ENCODE results near the gene OR4E1. TPM values are rescaled to one million over a fixed set of nuclear protein-coding genes. Genes with fewer than 3 reads are reported as not detected.
"Not testable (repeated sequence)": the region's sequence is repeated elsewhere in the genome, so short reads cannot be mapped to it uniquely, and the experiment has no call there.

OR4E1 gene
- total RNA-seq, 1 donor, result not detected

DNA sequence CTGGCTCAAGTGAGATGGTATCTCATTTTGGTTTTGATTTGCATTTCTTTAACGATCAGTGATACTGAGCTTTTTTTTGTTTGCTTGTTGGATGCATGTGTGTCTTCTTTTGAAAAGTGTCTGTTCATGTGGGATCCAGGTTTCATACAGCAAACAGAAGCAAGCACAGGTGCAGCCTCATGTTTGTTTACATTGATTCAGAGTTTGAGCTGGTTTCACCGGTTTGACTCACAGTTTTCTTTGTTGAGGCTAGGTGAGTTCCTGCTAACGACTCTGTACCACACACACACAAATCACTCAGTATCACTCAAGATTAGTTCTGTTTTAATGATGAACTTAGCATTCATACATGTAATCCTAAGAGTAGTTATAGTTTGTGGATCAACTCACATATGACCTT is 42.5 kb downstream of the OR4E1 start:
- no peak for DNase-seq (ENCODE audit: low read depth)
- TF ChIP-seq, protein P1, sequence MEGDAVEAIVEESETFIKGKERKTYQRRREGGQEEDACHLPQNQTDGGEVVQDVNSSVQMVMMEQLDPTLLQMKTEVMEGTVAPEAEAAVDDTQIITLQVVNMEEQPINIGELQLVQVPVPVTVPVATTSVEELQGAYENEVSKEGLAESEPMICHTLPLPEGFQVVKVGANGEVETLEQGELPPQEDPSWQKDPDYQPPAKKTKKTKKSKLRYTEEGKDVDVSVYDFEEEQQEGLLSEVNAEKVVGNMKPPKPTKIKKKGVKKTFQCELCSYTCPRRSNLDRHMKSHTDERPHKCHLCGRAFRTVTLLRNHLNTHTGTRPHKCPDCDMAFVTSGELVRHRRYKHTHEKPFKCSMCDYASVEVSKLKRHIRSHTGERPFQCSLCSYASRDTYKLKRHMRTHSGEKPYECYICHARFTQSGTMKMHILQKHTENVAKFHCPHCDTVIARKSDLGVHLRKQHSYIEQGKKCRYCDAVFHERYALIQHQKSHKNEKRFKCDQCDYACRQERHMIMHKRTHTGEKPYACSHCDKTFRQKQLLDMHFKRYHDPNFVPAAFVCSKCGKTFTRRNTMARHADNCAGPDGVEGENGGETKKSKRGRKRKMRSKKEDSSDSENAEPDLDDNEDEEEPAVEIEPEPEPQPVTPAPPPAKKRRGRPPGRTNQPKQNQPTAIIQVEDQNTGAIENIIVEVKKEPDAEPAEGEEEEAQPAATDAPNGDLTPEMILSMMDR (IDR thresholded peaks at IDR 0.05; ENCODE audit: insufficient read depth, low read length), result no peak
- no peak overlapping the region for H3K4me3 ChIP-seq (ENCODE audit: low read depth, low read length)

DNA sequence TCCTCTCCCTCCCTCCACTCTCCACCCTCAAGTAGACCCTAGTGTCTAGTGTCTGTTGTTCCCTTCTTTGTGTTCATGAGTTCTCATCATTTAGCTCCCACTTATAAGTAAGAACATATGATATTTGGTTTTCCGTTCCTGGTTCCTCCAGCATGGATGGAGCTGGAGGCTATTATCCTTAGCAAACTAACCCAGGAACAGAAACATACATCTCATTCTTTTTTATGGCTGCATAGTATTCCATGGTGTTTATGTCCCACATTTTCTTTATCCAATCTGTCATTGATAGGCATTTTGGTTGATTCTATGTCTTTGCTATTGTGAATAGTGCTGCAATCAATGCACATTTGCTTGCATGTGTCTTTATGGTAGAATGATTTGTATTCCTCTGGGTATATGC is 43.1 kb downstream of the OR4E1 start:
- not testable (repeated sequence) for DNase-seq (ENCODE audit: low read depth); H3K4me3 ChIP-seq (ENCODE audit: low read depth, low read length)

DNA sequence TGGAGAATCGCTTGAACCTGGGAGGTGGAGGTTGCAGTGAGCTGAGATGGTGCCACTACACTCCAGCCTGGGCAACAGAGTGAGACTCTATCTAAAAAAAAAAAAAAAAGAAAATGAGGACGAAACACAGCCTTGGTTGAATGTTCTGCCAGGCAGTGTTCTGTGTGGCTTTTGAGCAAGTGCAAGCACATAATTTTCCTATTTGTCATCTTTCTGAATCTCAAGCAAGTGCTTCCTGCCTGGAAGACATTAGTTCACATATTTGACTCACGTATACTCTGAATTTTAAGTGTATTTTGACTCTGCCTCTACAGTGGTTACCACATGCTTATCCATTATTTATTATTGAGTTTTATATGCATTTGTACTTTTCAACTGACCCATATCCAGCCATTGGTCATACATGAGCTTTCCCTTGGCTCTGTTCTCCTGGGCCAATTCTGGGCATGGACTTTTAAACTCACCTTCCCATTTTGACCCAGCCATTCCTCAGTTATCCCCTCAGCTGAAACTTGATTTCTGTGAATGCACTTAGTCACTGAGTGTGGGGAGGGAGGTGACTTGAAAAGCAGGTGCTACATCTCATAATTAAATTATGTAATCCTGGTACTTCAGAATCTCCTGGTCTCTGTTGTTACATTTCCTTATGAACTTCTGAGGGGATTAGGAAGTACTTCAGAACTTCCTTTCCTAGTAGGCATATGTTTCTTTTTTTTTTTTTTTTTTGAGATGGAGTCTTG is 47.0 kb downstream of the OR4E1 start:
- H3K4me3 ChIP-seq (ENCODE audit: low read depth, low read length), result no peak overlapping the region
- DNase-seq (ENCODE audit: low read depth), result peak; percentile 2
- TF ChIP-seq, protein P1 (IDR thresholded peaks at IDR 0.05; ENCODE audit: insufficient read depth, low read length), result no peak

Small RNA genes lying within 50 kb of the gene (small RNA-seq; reads per million reads assigned to genes)
- not detected for gene AC243972.3

Other genes with a start within 250 kb of the OR4E1 start
- gene CHD8, start 217.7 kb downstream of the OR4E1 start, total RNA-seq (ENCODE audit: low replicate concordance), result 59.8 and 72.7 TPM in 2 replicates
- gene RAB2B, start 196.9 kb downstream of the OR4E1 start, total RNA-seq (ENCODE audit: low replicate concordance), result 7.8 and 28.1 TPM in 2 replicates
- gene TOX4, start 196.6 kb downstream of the OR4E1 start, total RNA-seq (ENCODE audit: low replicate concordance), result 21.1 and 37.2 TPM in 2 replicates
- 27.7 and 36.2 TPM in 2 replicates for gene METTL3, start 162.5 kb downstream of the OR4E1 start, total RNA-seq (ENCODE audit: low replicate concordance)
- 5.3 and 9.0 TPM in 2 replicates for gene SALL2, start 147.5 kb downstream of the OR4E1 start, total RNA-seq (ENCODE audit: low replicate concordance)
- gene OR10G3, start 93.7 kb downstream of the OR4E1 start, total RNA-seq (ENCODE audit: low replicate concordance), result not detected in 2 replicates
- gene OR10G2, start 38.9 kb downstream of the OR4E1 start, total RNA-seq (ENCODE audit: low replicate concordance), result not detected in 2 replicates
- gene OR4E2, start 20.0 kb downstream of the OR4E1 start, total RNA-seq (ENCODE audit: low replicate concordance), result 0.33 TPM in 1 of 2 replicates, not detected in the other

All from fibroblast of the aortic adventitia (primary cell).